Hematopoietic multipotent progenitor cell treated with erythropoietin and hydrocortisone succinate and interleukin-3 and kit ligand, for 6 days (in vitro differentiated cells): ENCODE results near the gene TBC1D22A.

Experiments
- DNase-seq: peaks from one replicate; pipeline ENCODE4 v3.0.0-alpha.2; 2015

TBC1D22A gene

GRCh38 chr22:46737976-46738646, 24.3 kb upstream of the TBC1D22A start, which contains the start of gene CERK:
Gene CERK, minus strand, starts transcription at chr22:46738252. Its CDS starts 104 bp downstream, at chr22:46738148.
- DNase-seq = peak; percentile 42

DNA sequence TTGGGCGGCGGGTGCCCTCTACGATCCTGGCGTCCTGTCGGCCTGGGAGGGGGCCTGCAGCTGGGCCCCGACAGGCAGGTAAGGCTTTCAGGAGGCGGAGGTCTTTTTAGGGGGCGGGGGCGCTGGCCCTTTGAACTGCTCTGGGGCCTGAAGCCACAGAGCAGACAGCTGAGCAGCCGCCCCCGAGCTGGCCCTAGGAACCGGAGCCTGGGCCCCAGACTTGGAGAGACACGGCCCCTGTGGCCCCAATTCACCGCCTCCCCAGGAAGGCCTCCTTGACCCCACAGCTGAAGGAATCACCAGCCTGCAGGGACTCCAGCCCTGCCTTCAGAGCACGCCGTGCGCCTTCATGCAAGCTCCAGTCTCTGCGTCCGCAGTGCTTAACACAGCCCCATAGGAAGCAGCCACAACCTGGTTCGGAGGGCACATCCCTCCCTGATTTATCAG, 23.8 kb upstream of the TBC1D22A start:
- DNase-seq = peak; percentile 49

DNA sequence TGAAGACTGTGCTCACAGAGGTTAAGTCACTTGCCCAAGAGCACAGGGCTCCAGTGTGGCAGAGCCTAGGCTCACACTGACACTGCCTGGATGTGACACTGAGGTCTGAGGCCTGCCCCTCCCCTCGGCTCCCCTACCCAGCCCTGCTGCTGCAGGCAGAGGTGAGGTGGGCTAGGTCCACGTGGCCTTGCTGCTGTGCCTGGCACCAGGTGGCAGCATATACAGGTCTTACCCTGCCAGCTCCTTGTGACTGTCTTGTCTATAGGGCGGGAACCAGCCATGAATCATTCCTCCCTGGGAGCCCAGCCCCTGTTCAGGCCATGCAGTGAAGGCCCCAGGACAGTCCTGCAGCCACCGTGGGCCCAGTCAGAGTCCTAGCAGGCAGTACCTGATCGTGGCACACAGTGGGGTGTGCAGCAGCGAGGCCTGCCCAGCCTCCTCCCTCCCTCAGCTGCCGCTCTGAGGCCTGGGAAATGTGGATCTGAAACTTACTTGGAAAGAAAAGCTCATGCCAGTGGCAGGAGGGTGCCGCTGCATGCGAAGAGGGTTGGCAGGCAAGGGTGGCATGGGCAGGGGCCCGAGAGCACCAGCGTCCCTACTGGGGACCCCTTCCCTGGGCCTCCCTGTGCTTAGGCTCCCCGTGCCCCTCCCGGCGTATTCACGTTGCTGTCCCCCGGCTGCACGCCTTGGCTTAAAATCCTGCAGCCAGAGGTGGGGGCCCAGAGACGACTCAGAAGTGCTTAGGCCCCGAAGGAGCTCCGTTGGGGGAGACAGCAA, 23.2 kb upstream of the TBC1D22A start:
- peak; percentile 55 for DNase-seq

GRCh38 chr22:46740910-46741780, 21.3 kb upstream of the TBC1D22A start:
- DNase-seq = no peak

- DNase-seq = no peak
Measured at GRCh38 chr22:46741974-46742519, 20.4 kb upstream of the TBC1D22A start.

DNA sequence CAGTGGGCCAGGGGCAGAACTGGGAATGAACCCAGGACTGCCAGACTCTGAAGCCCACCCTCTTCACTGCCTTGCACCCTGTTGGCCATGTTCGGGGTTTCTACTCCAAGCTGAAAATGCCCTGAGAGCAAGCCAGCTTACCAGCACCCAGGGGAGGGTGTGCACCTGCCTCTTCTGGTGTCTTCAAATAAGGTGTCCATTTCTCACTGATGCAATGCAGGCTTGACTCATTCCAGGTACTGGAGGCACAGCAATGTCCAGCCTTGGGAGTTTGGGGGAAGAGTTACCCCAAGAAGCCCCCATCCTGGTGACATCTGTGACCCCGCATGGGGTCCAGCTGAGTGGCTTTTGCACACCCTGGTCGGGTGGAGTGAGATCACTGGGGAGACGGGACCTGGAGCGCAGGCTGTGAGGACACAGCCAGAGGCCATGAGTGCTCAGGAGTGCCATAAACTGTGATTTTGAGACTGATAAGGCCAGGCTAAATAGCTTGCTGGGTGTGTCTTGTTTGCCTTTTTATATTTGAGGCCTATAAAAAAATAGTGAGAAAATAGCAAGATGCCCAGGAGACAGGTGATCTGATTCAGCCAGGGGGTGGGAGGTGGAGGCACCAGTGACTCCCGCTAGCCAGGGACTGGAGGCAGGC, 19.8 kb upstream of the TBC1D22A start:
- no peak for DNase-seq

- no peak for DNase-seq
Measured at GRCh38 chr22:46744581-46744980, 17.9 kb upstream of the TBC1D22A start.

- no peak for DNase-seq
Measured at GRCh38 chr22:46746192-46746591, 16.3 kb upstream of the TBC1D22A start.

- no peak for DNase-seq
Measured at GRCh38 chr22:46746620-46747019, 15.8 kb upstream of the TBC1D22A start.

- no peak for DNase-seq
Measured at GRCh38 chr22:46747646-46748045, 14.8 kb upstream of the TBC1D22A start.

DNA sequence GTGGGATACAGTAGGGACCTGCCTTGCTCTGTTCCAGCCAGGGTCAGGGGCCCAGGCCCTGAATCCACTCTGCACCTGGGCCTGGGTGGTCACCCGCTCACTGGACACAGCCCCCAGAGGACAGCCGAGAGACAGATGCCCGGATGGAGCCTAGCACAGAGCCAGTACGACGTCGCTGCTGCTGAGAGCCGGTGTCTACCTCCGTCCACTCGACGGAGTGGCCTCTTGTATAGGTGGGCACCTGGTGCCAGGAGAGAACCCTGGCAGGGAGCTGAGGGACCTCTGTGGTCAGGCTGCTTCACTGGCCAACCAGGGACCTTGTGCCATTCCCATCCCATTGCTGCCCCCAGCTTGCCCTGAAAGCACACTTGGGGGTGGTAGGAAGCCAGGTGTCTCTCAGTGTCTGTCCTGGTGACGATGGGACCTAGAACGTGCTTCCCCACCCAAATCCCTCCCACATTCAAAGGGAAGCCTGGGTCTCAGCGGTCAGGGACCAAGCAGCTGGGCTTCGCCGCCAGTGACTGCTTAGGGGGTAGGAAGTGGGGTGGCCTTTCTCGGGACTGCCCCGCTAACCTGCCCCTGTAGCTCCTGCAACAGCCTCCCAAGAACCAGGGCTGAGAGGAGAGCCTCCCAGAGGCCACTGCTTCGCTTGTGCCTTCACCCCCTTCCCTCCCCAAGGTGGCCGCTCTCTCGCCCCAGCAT, 14.1 kb upstream of the TBC1D22A start:
- DNase-seq = no peak

- peak; percentile 44 for DNase-seq
Measured at GRCh38 chr22:46748908-46749675, 13.4 kb upstream of the TBC1D22A start.

- no peak for DNase-seq
Measured at GRCh38 chr22:46749682-46750529, 12.5 kb upstream of the TBC1D22A start.

- DNase-seq = no peak
Measured at GRCh38 chr22:46750530-46750800, 12.0 kb upstream of the TBC1D22A start.

GRCh38 chr22:46750863-46751443, 11.5 kb upstream of the TBC1D22A start:
- DNase-seq = no peak

DNA sequence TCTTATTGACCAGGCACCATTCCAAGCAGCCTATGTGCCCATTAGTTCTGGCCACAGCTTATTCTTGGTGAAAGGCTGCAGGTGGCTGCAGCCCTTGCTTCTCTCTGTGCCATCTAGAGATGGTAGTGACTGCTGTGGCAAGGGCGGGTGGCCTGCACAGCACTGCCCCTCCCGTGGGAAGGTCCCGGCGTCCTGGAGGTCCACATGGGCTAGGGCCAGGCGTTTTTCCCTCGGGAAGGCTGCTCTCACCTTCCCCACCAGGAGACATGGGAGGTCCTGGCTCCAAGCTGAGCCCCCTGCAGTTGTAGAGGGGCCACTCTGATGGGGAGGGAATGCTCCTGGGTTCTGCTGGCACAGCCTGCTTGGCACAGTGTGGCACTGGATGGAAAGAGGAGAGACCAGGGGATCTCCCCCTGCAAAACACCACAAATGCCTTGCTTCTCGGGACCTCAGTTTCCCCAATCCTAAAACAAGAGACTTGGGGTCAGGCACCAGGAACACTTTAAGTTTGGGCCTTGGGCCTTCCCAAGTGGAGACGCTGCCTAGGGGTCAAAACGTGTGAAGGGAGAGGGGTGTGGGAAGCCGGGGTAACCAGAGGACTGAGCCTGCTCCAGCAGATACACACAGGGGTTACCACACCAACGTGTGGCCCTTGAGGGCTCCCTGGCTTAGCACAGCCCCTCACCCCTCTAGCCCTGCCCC, 10.0 kb upstream of the TBC1D22A start:
- no peak for DNase-seq

GRCh38 chr22:46752988-46753310, 9.5 kb upstream of the TBC1D22A start:
- DNase-seq = no peak

DNA sequence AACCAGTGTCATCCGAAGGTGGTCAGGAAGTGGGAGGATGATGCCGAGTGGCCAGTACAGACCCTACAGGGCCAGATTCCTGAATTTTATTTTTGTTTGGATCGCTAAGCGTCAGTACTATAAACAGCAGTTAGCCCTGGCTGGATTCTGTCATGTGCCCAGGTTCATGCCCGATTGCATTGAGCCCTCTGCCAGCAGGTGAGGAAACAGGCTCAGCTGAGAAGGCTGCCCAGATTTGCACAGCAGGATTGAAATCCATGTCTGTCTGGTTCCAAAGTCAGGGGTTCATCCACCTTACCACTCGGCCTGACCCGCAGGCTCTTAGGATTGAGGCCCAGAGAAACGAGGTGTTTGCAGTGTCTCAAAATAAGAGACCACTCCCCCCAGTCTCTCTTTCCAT, 9.1 kb upstream of the TBC1D22A start:
- no peak for DNase-seq

DNA sequence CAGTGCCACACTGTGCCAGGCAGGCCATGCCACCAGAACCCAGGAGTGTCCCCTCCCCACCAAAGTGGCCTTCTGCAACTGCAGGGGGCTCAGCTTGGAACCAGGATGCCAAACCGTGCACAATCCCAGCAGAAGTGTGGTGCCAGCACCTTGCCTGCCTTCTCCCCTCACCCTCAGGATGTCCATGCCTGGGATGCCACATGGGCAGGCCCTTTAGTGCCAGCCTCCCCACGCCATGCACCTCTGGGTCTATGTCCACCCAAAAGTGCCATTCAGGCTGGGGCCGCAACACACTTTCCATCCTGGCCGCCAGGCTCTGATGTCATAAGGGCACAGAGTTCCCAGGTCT, 8.7 kb upstream of the TBC1D22A start:
- no peak for DNase-seq
